Hematopoietic multipotent progenitor cell treated with erythropoietin and hydrocortisone succinate and interleukin-3 and kit ligand, for 8 days (in vitro differentiated cells): ENCODE results near the gene PDCD1.
A peak's percentile ranks its signal among the peaks of the same experiment; 100 is the strongest.
"Not testable (repeated sequence)": the region's sequence is repeated elsewhere in the genome, so short reads cannot be mapped to it uniquely, and the experiment has no call there.

Experiments
- DNase-seq: peaks from one replicate; pipeline ENCODE4 v3.0.0-alpha.2; 2015

Gene PDCD1

DNA sequence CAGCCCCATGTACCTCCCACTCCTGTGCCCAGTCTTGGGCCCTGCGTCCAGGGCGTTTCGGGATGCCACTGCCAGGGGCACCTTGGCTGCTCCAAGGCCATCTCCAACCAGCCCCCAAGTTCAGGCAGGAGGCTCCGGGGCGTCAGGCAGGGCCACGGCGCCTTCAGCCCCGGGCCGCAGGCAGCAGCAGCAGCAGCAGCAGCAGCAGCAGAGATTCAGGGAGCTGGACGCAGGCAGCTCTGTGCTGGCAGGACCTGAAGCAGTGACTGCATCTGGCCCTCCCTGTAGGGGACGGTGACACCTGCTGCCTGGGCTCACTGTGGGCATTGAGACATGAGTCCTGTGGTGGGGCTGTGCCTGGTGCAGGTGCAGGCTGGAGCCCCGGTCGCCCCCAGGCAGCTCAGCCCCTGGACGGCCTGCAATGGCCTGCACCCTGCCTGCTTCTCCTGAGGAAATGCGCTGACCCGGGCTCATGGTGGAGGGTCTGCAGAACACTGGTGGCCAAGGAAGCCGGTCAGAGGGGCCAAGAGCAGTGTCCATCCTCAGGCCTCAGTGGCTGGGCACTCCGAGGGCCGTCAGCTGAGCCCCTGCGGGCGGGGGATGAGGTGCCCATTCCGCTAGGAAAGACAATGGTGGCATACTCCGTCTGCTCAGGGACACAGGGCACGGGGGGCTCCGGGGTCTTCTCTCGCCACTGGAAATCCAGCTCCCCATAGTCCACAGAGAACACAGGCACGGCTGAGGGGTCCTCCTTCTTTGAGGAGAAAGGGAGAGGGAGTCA, 8.0 kb downstream of the PDCD1 start:
- DNase-seq, result no peak

DNA sequence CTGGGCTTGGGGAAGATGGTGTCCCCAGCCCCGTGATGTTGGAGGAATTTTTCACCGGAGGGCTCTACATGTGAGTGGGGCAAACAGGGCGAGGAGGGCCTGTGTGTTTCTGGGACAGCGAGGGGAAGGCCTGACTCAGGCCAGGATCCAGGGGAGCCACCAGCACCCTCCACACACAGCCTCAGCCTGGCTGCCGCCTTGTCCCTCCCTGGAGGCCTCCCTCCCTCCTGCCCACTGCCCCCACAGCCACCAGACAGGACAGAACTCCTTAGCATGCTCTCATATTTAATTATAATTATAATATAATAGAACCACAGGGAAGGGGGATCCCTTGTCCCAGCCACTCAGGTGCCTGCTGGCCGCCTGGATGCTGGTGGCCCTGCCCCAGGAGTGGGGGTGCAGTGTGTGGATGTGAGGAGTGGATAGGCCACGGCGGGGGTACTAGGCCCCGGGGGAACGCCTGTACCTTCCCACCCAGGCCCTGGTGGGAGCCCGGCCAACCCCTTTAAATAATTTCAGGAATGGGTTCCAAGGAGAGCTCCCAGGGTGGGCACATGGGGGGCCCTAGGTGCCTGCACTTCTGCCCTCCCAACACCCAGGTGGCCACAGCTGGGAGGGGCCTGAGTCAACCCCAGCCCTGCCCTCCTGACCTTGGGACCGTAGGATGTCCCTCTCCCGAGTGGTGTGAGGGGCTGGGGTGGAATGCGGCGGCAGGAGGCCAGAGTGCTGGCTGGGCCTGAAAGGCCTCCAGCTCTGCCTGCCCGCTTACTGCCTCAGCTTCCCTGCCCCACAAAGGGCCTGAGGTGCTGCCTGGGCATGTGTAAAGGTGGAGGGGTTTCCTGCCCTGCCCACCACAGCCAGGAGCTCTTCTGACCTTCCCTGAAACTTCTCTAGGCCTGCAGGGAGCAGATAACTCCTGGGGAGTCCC, 8.8 kb downstream of the PDCD1 start:
- DNase-seq, result no peak

DNA sequence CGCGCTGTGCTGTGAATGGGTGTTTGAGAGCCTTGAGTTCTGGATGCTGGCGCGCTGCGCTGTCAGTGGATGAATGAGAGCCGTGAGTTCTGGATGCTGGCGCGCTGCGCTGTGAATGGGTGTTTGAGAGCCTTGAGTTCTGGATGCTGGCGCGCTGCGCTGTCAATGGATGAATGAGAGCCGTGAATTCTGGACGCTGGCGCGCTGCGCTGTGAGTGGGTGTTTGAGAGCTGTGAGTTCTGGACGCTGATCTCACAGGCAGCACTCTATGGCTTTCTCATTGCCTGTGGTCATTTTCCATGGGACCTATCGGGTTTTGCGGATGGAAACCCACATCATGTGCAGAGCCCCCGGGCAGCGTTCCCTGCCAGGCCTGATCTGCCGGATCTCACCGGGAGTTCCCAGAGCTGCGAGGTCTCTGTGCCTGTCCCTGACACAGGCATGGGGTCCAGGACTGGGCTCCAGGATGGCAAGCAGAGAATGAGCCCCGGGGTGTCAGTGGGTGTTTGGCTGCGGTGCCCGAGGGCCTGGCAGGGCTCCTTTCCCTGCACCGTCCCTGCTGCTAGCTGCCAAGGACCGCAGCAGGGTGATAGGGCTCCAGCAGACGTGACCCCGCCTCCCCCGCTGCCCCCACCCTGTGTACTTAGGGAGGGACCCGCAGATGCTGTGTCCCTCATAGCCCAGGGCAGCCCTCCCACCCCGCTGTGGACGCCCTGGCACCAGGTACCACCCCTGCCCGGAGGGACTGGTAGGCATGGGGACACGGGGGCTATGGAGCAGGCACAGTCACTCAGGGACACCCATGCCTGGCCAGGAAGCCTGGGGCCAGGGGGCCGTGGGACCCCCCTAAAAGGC, 9.7 kb downstream of the PDCD1 start:
- no peak for DNase-seq

GRCh38 chr2:241846406-241846805, 12.3 kb downstream of the PDCD1 start:
- DNase-seq, result no peak

DNA sequence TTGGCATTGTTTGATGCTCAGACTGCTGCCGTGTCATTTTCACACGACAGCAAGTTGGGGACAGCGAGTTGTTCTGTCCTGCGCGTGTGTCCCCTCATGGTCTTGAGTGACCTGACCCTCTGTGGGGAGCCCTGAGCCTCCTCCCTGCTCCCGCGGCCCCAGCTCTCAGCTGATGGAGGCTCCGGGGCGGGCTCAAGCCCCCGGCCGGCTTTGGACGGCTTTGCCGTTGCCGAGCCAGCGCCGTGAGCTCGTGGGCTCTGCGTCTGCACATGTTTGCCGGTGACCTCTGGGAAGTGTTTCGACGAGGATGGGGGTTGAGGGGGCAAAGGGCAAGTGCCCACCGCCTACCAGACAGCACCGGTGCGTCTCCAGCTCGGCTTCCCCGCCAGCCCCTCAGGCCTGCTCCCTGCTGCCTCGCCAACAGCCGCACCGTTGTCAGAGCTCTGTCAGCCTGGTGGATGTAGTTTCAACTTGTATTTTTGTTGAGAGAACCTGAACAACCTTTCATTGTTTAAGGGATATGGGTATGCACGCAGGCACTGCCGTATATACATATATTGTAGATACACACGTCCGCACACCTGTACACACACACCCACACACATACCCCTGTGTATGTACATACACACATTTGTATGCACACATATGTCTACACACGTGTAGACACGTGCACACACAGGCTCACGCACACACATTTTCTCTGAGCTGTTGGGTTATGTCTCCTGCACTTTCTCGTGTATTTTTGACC, 13.7 kb downstream of the PDCD1 start:
- DNase-seq, result no peak

DNA sequence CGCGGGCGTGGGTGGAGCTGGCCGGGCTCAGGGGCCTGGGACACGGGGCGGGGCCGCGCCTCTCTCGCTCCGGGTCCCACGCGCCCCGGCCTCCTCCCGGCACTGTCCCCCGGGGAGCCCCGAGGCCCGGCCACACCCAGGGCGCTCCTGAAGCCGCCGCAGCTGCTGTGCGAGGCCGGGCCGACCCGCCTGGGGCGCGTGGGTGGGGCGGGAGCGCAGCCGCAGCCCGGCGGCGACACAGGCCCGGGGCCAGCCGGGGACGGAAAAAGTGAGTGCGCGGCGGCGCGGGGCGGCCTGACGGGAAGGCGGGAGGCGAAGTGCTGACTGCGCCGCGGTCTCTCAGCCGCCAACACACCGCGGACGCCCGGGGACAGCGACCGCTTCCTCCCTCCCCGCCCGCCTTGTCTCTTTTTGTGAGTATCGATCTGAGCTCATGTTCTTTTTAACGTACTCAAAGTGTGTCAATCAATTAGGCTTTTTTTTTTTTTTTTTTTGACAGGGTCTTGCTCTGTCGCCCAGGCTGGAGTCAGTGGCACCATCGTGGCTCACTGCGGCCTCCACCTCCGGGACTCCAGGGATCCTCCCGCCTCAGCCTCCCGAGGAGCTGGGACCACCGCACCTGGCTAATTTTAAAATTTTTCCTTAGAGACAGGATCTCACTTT, 14.5 kb downstream of the PDCD1 start:
- DNase-seq, result peak; percentile 66

DNA sequence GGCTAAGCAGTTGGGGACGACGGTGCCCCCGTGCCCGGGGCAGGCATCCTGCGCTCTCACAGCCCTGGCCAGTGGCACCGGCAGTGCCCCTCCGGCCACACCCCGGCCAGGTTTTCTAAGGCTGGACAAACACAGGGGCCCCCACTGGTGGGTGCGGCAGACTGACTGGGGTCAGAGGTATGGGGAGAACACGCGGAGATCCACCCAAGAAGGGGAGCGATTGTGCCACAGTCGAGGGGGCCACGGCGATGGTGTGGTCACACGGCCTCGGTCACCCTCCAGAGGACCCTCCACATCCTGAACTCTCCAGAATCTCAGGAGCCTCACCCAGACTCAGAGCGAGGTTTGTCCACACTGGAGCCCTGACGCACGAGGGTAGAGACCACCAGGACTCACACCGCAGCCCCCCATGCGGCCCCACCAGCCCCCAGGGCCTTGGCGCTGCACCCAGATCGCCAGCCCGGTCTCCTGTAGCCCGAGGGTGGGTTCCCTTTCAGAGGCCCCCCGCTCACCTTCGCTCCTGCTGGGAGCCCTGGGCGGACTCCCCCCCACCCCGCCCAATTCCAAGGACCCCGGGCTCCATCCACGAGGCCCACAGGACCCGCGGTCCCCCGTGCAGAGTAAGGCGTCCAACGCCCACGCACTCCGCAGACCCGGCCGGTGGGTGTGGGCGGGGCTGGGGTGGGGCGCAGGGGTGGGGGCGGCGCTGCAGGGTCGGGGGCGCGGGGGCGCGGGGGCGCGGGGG, 15.2 kb downstream of the PDCD1 start:
- no peak for DNase-seq

DNA sequence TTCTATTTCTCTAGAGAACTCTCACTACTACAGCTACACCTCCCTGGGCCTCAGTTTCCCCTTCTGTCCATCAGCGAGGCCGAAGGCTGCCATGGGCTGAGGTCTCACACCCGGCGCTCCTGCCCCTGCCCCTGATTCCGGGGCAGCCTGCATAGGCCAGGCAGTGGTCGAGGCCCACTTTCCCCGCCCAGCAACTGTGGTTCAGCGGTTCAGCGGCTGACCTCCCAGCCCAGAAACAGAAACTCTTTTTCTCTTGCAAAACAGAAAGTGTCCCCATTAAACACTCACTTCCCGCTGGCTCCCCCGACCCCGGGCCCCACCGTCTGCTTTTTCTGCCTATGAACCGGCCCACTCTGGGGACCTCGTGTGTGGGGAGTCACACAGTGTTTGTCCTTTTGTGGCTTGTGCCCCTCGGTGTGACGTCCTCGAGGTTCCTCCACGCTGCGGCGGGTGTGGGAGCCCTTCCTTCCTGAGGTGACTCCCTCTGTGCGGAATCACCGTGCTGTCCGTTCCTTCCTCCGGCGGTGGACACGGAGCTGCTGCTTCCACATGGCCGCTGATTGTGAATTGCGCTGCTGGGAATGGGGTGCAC, 16.0 kb downstream of the PDCD1 start:
- peak; percentile 7 for DNase-seq

GRCh38 chr2:241842067-241842415, 16.7 kb downstream of the PDCD1 start:
- DNase-seq, result no peak

GRCh38 chr2:241841181-241842066, 17.3 kb downstream of the PDCD1 start:
- no peak for DNase-seq

- no peak for DNase-seq
Measured at GRCh38 chr2:241837197-241837965, 21.3 kb downstream of the PDCD1 start.

DNA sequence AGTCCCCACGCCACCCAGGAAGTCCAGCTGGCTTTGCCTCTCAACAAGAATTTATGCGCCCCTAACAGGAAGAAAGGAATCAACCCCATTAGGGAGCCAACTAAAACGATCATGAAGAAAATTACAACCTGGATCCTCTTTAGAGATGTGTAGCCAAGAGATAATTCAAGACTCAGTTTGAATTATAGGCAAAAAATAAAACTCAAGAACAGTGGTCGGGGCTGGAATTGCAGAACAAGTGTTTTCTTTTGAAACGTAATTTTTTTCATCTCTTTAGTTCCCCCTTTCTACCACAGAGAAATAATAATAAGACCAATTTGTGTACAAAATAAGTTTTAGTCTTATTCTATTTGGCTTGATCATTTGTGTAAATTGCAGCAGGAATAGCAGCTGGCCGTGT, 22.4 kb downstream of the PDCD1 start:
- DNase-seq, result no peak

DNA sequence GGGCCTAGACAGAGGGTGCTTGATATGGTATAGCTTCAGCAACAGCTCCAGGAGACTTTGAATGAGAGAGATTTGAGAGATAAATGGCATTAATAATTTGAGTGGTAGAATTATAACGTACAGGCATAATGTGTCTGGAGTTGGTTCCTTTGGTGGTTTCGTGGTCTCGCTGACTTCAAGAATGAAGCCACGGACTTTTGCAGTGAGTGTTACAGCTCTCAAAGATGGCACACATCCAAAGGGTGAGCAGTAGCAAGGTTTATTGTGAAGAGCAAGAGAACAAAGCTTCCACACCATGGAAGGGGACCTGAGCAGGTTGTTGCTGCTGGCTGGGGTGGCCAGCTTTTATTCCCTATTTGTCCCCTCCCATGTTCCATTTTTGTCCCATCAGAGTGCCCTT, 23.1 kb downstream of the PDCD1 start:
- DNase-seq, result no peak

- DNase-seq, result no peak
Measured at GRCh38 chr2:241834527-241835210, 24.0 kb downstream of the PDCD1 start.

DNA sequence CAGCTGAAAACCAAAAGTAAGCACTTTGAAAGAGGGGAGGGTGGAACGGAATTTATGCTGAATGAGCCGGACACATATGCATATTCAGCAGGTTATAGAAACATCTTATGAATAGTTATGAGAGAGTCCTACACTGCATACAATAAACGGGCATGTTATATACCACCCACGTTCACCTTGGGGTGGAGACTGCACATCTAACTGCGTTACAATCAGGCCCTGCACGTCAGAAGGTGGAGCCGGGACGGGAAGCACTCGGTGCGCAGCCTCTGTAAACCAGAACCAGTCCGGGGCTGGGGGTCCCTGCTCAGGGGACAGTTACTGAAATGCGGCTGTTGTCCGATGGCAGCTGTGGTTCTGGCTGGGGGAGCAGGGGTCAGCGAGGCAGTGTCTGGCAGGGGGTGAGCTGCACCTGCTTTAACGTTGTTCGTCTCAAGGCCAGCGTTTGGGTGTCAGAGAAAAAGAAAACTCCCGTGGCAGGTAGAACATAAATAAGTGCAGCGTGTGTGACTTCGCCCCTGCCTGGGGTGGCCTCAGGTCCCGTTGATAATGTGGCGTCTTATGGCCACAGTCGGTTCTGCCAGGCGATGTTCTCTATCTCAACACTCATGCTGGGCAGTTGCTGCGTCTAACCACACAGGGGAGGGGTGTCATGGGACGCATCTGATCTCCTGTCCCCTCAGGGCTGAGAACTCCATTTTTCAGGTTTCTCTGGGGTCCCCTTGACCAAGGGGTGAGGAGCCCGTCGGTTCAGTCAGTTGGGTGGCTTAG, 24.8 kb downstream of the PDCD1 start:
- DNase-seq, result not testable (repeated sequence)

DNA sequence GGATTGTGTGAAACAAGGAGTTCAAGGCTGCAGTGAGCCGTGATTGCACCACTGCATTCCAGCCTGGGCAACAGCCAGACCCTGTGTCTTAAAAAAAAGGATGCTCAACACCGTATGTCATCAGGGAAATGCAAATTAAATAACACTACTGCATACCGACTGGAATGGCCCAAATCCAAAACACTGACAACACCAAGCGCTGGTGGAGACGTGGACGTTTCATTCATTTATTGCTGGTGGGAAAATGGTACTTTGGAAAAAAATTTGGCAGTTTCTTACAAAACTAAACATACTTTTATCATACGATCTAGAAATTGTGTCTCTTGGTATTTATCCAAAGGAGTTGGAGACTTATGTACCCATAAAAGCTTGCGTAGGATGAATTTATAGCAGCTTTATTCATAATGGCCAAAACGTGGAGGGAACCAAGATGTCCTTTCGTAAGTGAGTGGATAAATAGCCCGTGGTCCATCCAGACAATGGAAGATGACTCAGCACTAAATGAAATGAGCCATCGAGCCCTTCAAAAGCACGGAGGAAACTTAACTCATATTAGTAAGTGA, 25.5 kb downstream of the PDCD1 start:
- DNase-seq, result no peak

DNA sequence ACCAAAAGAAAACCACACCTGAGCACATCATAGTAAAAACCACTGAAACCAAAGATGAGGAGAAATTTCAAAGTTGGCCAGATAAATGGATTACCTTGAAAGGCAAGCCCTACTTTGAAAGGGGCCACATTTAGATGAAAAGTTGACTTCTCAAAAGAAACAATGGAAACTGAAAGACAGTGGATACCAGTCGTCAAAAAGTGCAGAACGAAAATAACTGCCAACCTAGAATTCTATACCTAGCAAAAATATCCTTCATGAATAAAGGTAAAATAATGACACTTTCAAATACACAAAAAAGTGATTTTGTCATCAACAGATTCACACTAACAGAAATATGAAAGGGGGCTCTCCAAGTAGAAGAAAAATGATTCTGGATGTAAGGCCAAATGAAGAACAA, 31.3 kb downstream of the PDCD1 start:
- no peak for DNase-seq
